GM19468 (cell line): ENCODE measurements around the gene ASS1.

Source experiments
- ATAC-seq: cut with Tn5 transposase; IDR thresholded peaks from one replicate; pipeline ENCODE4 v1.9.1; 2021; ENCODE audit warnings: mild to moderate bottlenecking, moderate library complexity, moderate number of reproducible peaks; ENCODE audit not compliant: unreplicated experiment; ENCODE audit errors: extremely low read depth

The ASS1 gene

DNA sequence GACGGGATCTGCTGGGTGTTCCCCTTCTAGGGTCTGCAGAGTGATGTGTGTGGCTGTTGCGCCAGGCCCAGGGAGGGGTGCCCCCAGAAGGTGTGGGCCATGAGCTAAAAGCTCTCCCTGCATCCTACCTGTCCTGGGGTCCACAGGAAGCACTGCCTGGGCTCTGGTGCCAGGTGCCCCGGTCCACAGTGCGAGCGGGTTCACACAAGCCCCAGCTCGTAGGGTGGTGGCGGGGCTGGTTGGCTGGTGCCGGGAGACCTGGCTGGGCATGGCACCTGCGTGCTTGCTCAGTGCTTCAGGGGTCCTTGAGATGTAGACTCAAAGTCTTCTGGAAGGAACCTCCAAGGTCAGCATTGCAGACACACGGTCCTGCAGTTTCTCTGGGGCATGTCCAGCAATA lies 25.5 kb downstream of the ASS1 start:
- ATAC-seq: no peak

DNA sequence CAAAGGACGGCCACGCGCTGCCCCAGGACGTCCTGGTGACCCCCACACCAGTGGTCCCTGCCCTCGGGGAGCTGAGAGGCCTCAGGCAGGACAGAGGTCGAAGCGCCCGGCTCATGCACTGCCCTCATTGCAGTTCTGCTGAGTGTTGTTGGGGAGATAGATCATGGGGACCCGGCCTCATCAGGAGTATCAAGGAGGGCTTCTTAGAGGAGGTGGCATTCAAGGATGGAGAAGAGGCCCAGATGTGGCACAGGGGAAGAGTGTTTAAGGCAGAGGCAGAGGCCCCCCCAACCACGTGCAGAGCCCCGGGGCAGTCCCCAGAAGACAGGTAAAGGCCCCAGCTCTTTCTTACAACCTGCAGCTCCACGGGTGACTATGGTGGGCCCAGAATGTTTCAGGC lies 26.2 kb downstream of the ASS1 start:
- no peak for ATAC-seq

- ATAC-seq: no peak
Observed at GRCh38 chr9:130471411-130472183, 26.8 kb downstream of the ASS1 start.

GRCh38 chr9:130472184-130472705 lies 27.5 kb downstream of the ASS1 start:
- no peak for ATAC-seq

- ATAC-seq: no peak
Observed at GRCh38 chr9:130473009-130473408, 28.2 kb downstream of the ASS1 start.

- ATAC-seq: no peak
Observed at GRCh38 chr9:130473566-130473965, 28.8 kb downstream of the ASS1 start.

- no peak for ATAC-seq
Observed at GRCh38 chr9:130474106-130474505, 29.3 kb downstream of the ASS1 start.

DNA sequence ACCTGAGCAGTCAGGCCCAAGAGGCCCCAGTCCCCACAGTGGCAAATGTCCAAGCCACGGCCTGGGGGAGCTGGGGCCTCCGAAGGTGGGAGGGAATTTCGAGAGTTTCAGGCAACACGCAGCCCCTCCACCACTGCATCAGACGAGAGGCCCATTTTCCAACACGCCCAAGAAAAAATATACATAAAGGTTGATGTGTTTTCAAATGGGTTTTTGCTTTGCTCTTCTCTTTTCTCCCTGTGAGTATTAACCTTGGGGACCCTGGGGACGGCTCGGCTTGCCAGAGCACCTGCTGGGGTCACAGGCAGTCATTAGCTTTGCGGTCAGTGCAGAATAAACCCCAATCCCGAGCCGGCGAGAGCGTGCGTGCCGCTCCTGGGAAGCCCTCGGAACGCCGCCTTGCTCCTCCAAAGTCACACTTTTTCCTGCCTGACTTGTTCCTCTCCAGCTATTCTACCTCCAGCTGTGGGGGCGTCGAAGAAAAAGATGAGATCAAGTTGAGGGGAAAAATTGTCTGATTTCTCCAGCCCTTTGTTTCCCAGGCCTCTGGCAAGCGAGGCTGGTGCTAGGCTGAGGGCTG lies 31.5 kb downstream of the ASS1 start:
- ATAC-seq: no peak

GRCh38 chr9:130477564-130477963 lies 32.8 kb downstream of the ASS1 start:
- ATAC-seq: no peak

DNA sequence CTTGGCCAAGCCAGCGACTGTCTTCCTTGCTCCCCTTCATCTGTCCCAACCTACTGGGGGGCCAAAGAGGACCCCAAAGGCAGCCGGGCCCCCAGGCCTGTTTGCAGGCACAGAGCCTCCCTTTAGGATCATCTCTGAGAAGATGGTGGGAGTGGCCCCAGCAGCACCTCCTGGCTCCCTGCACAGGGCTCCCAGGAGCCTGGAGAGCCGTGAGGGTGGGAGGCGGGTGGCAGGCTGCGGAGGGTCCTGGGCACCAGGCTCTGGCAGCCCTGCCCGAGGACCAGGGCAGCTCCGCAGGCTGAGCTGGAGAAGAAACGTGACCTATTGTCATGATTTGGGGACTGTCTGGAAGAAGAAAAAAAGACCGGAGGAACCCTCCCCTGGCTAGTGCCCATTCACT lies 33.4 kb downstream of the ASS1 start:
- no peak for ATAC-seq

DNA sequence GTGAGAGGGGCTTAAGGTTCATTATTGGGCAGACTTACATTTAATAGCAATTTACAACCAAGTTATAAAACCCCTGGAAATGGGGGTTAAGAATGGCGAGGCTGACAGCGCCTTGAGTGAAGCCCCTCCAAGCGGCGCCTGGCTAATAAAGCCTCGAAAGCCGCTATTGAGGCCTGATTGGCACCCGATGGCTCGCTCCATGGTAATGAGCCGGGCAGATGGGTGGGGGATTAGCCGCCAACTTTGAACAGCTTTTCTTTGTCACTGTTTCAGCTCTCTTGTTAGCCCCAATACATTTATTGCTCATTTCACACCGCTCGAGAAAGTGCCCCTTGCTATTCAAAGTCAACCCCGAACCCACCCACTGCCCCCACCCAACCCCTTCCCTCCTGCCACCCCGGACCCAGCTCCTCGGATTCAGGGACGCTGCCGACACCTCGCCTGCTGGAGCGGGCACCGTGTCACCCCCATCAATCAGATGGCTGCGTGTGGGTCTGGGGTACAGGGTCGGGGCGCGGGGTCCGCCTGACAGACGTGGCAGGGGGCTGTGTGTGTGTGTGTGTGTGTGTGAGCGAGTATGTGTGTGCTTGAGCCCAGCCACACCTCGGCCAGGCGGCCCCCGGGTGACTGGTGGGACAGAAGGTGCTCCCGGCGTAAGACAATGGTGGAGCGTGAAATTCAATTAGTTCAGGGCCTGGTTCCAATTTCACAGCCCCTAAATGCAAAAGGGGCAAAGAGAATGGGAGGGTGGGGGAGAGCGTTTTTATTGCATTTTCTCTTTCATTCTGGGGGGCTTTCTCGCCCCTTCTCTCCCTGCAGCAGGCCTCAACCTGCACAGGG lies 34.2 kb downstream of the ASS1 start:
- ATAC-seq: no peak

GRCh38 chr9:130479587-130479986 lies 34.8 kb downstream of the ASS1 start:
- no peak for ATAC-seq

DNA sequence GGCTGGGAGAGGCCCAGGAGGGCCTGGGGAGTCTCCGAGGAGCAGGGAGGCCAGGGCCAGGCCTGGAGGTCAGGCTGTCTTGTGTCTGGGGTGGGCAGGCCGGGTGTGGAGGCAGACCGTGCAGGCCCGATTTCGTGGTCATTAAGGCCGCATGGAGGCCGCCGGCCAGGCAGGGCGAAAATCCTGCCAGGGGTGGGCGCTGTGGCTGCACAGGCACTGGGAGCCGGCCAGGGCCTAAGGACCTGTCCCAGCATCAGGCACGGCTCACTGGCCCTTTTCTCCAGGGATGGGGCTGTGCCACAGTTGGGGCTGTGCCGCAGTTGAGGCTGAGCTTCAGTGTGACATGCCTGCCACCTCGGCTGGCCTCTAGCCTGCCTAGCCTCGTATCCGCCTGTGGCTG lies 35.9 kb downstream of the ASS1 start:
- no peak for ATAC-seq

DNA sequence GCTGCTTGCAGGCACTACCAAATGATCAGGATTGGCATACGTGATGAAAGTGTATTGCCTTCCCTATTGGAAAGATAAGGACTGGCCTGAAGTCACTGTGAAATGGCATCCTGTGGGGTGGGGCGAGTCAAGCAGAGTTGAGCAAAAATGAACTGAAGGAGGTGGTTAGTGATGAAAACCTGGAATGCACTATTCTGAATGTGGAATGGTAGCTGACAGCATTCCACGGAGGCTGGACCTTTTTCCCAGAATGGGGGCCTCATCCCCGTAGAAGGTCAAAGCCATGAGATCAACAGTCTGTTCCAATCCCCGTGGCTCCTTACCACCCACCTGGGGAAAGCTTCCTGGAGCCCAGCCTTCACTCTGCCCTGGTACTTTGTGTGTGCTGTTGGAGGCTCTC lies 37.7 kb downstream of the ASS1 start:
- no peak for ATAC-seq

DNA sequence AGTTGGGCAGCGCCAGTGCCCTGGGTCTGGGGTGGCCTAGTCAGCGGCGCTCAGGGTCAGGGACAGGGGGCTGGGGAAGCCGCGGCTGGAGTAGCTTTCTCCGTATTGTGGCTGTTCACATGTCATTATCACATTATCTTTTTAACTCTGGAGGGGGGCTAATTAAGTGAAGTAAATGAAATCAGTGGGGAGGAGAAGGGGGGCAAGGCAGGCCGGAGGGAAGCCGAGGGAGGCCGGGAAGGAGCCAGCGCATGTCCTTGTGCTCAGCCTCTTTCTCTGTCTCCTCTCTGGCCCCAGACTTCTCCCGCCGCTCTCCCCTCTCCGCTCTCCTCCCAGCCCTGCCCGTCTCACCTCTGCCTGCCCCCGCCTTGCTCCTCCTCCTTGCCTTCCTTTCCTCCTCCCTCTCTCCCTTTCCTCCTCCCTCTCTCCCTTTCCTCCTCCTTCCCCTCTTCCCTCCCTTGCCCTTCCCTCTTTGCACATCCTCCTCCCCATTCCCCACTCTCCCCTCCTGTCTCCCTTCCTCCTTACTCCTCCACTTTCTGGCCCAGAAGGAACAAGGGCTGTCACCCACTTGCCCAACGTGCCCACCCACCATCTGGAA lies 38.7 kb downstream of the ASS1 start:
- no peak for ATAC-seq

GRCh38 chr9:130484362-130485072 lies 39.8 kb downstream of the ASS1 start:
- no peak for ATAC-seq

- ATAC-seq: no peak
Observed at GRCh38 chr9:130486103-130486502, 41.3 kb downstream of the ASS1 start.

- ATAC-seq: no peak
Observed at GRCh38 chr9:130487500-130487899, 42.7 kb downstream of the ASS1 start.

GRCh38 chr9:130488621-130489330 lies 44.0 kb downstream of the ASS1 start:
- no peak for ATAC-seq
